Glomerular endothelial cell (primary cell): ENCODE data around the gene SLC35F6. TPM values are rescaled to one million over a fixed set of nuclear protein-coding genes. Genes with fewer than 3 reads are reported as not detected.
"Not testable (repeated sequence)": the region's sequence is repeated elsewhere in the genome, so short reads cannot be mapped to it uniquely, and the experiment has no call there.

Source experiments
- DNase-seq: peaks from one replicate; pipeline ENCODE4 v3.0.0-alpha.2; 2011; ENCODE audit warnings: low read depth, low spot score; ENCODE audit errors: extremely low read depth
- total RNA-seq: library from RNA; depleted of rRNA; stranded (reverse); fragments of >200 nt; gene quantifications from 2 replicates; pipeline ENCODE4 v1.2.3, GENCODE V29; 2015

The SLC35F6 gene
- total RNA-seq, 1 donor from 2014 or later: 43.4 TPM

- DNase-seq: no peak
Measured at GRCh38 chr2:26754539-26754938, 9.5 kb upstream of the SLC35F6 start.

- DNase-seq: no peak
Measured at GRCh38 chr2:26754972-26755670, 9.0 kb upstream of the SLC35F6 start.

- no peak for DNase-seq
Measured at GRCh38 chr2:26756337-26756736, 7.7 kb upstream of the SLC35F6 start.

GRCh38 chr2:26757873-26758789, 6.0 kb upstream of the SLC35F6 start:
- peak; percentile 97 for DNase-seq

- DNase-seq: no peak
Measured at GRCh38 chr2:26758790-26759321, 5.2 kb upstream of the SLC35F6 start.

GRCh38 chr2:26759845-26760244, 4.2 kb upstream of the SLC35F6 start:
- DNase-seq: no peak

GRCh38 chr2:26760991-26761390, 3.1 kb upstream of the SLC35F6 start:
- not testable (repeated sequence) for DNase-seq

- no peak for DNase-seq
Measured at GRCh38 chr2:26763019-26763418, 1.1 kb upstream of the SLC35F6 start.

- no peak for DNase-seq
Measured at GRCh38 chr2:26764906-26765305, 822 bp downstream of the SLC35F6 start.

GRCh38 chr2:26765475-26766200, 1.6 kb downstream of the SLC35F6 start:
- DNase-seq: no peak

- no peak for DNase-seq
Measured at GRCh38 chr2:26767129-26767528, 3.0 kb downstream of the SLC35F6 start.

GRCh38 chr2:26767894-26768487, 3.9 kb downstream of the SLC35F6 start:
- no peak for DNase-seq

- no peak for DNase-seq
Measured at GRCh38 chr2:26768759-26769088, 4.6 kb downstream of the SLC35F6 start.

- no peak for DNase-seq
Measured at GRCh38 chr2:26769089-26769761, 5.1 kb downstream of the SLC35F6 start.

- DNase-seq: no peak
Measured at GRCh38 chr2:26770986-26771586, 7.0 kb downstream of the SLC35F6 start.

GRCh38 chr2:26772064-26773001, 8.2 kb downstream of the SLC35F6 start:
- no peak for DNase-seq

- DNase-seq: no peak
Measured at GRCh38 chr2:26776195-26776800, 12.2 kb downstream of the SLC35F6 start.

GRCh38 chr2:26778098-26778497, 14.0 kb downstream of the SLC35F6 start:
- no peak for DNase-seq
